Fibroblast of lung (primary cell): ENCODE results near the gene ATXN7L1.

Source experiments
- CTCF ChIP-seq, 2 donors: IDR thresholded peaks in 1 of 2; conservative IDR thresholded peaks in 1 of 2; 1 replicate in 1 of 2; 2 replicates in 1 of 2; pipeline ENCODE4 v1.5.1; 2011 to 2012; ENCODE audit warnings: low read length in 2 of 2, control low read depth in 1 of 2, inconsistent platforms in 1 of 2, low read depth in 1 of 2, mild to moderate bottlenecking in 1 of 2
- EZH2 ChIP-seq: IDR thresholded peaks from 2 replicates; pipeline ENCODE4 v1.5.1; 2012; ENCODE audit warnings: low read length, control low read depth, mild to moderate bottlenecking; ENCODE audit errors: missing control alignments

- TF ChIP-seq CTCF (conservative IDR thresholded peaks at IDR 0.05 in 1 of 2, IDR thresholded peaks at IDR 0.05 in 1 of 2; ENCODE audit: low read depth in 1 of 2, low read length in 2 of 2) (no peak), EZH2 (no peak)
Measured at GRCh38 chr7:105612806-105613205, 263.6 kb downstream of the ATXN7L1 start.
